DND-41 (cell line): ENCODE results near the gene GATAD2B.

Experiments used
- ATAC-seq: fragments of 200-7000 bp; cut with Tn5 transposase; 3 replicates; pipeline ENCODE4 v1.9.1; 2021; ENCODE audit warnings: low read depth; ENCODE audit not compliant: insufficient read depth
- DNase-seq: peaks from one replicate; pipeline ENCODE4 v3.0.0-alpha.2; 2020
- H2AFZ ChIP-seq: 2 replicates; pipeline ENCODE4 v1.6.0; 2012; ENCODE audit warnings: low read depth, low read length
- H3K27ac ChIP-seq: 2 replicates; pipeline ENCODE4 v1.5.1; 2012; ENCODE audit warnings: low read length, inconsistent platforms
- H3K27me3 ChIP-seq: fragments of 200-600 bp; sonication (generic); 2 replicates; pipeline ENCODE4 v1.6.0; 2012; ENCODE audit warnings: low read length, mild to moderate bottlenecking, inconsistent platforms; ENCODE audit not compliant: insufficient read depth, poor library complexity
- H3K36me3 ChIP-seq: 2 replicates; pipeline ENCODE4 v1.5.1; 2012; ENCODE audit warnings: low read length, inconsistent platforms; ENCODE audit not compliant: insufficient read depth
- H3K4me1 ChIP-seq: 2 replicates; pipeline ENCODE4 v1.5.1; 2012; ENCODE audit warnings: mild to moderate bottlenecking, low read length; ENCODE audit not compliant: insufficient read depth
- H3K4me2 ChIP-seq: 2 replicates; pipeline ENCODE4 v1.6.0; 2012; ENCODE audit warnings: mild to moderate bottlenecking, moderate library complexity, low read length, inconsistent platforms; ENCODE audit not compliant: insufficient read depth
- H3K4me3 ChIP-seq, 2 experiments: fragments of 200-600 bp in 1 of 2; shearing (Covaris generic) in 1 of 2; 2 replicates each; pipeline ENCODE4 v1.5.1; 2012 to 2016; ENCODE audit warnings: inconsistent platforms in 2 of 2, low read length in 2 of 2, mild to moderate bottlenecking in 2 of 2, low read depth in 1 of 2, moderate library complexity in 1 of 2
- H3K79me2 ChIP-seq: 2 replicates; pipeline ENCODE4 v1.6.0; 2012; ENCODE audit warnings: low read length, inconsistent platforms; ENCODE audit not compliant: insufficient read depth
- H3K9ac ChIP-seq: 2 replicates; pipeline ENCODE4 v1.6.0; 2012; ENCODE audit warnings: low read depth, mild to moderate bottlenecking, inconsistent platforms, low read length, moderate library complexity
- H3K9me3 ChIP-seq: 2 replicates; pipeline ENCODE4 v1.5.1; 2012; ENCODE audit warnings: low read length, moderate library complexity, mild to moderate bottlenecking, inconsistent platforms; ENCODE audit not compliant: insufficient read depth, severe bottlenecking
- H4K20me1 ChIP-seq: 2 replicates; pipeline ENCODE4 v1.6.0; 2012; ENCODE audit warnings: low read length; ENCODE audit not compliant: insufficient read depth
- CTCF ChIP-seq: IDR thresholded peaks from 2 replicates; pipeline ENCODE4 v1.5.1; 2012; ENCODE audit warnings: borderline replicate concordance, low read length, moderate library complexity, mild to moderate bottlenecking; ENCODE audit not compliant: poor library complexity, severe bottlenecking; ENCODE audit errors: extremely low read depth
- EZH2 ChIP-seq: IDR thresholded peaks from 3 replicates; pipeline ENCODE4 v1.6.1; 2012; ENCODE audit warnings: borderline replicate concordance, low read depth, mild to moderate bottlenecking, moderate library complexity, low read length, inconsistent platforms; ENCODE audit not compliant: severe bottlenecking

The GATAD2B gene

GRCh38 chr1:153961421-153961820 is 38.6 kb upstream of the GATAD2B start:
- H3K27me3 ChIP-seq = no peaks in the 10 kb centered on the region
- peak overlapping the region; percentile 91 for H3K4me2 ChIP-seq
- TF ChIP-seq EZH2 (no peak), CTCF (no peak)
- ATAC-seq (no peak), DNase-seq (no peak)
- H2AFZ ChIP-seq = no peak overlapping the region
- H3K79me2 ChIP-seq = peaks cover 74% of the 10 kb centered on the region
- H3K4me3 ChIP-seq = peak overlapping the region in 1 of 2 experiments; percentile 89; a peak in 2 of 4 replicates
- H3K4me1 ChIP-seq = peaks cover 74% of the 10 kb centered on the region
- peaks cover 19% of the 10 kb centered on the region for H4K20me1 ChIP-seq
- H3K36me3 ChIP-seq = peaks cover 27% of the 10 kb centered on the region
- H3K27ac ChIP-seq = peak overlapping the region; percentile 80; the same call in 1 of the 2 replicates
- peak overlapping the region; percentile 87 for H3K9ac ChIP-seq
- H3K9me3 ChIP-seq = no peaks in the 10 kb centered on the region

- ATAC-seq (no peak), DNase-seq (no peak)
- H3K79me2 ChIP-seq = peaks cover 74% of the 10 kb centered on the region
- H3K4me1 ChIP-seq = peaks cover 71% of the 10 kb centered on the region
- no peak overlapping the region for H2AFZ ChIP-seq
- H3K36me3 ChIP-seq = peaks cover 32% of the 10 kb centered on the region
- no peak overlapping the region for H3K27ac ChIP-seq
- no peaks in the 10 kb centered on the region for H3K9me3 ChIP-seq
- H3K27me3 ChIP-seq = no peaks in the 10 kb centered on the region
- H3K4me2 ChIP-seq = no peak overlapping the region
- TF ChIP-seq EZH2 (no peak), CTCF (no peak)
- H4K20me1 ChIP-seq = peaks cover 28% of the 10 kb centered on the region
- H3K9ac ChIP-seq = no peak overlapping the region
- H3K4me3 ChIP-seq = no peak overlapping the region
These were observed 37.4 kb upstream of the GATAD2B start for GRCh38 chr1:153960206-153960605.

- peaks cover 79% of the 10 kb centered on the region for H3K79me2 ChIP-seq
- H3K27me3 ChIP-seq = no peaks in the 10 kb centered on the region
- H3K9ac ChIP-seq = no peak overlapping the region
- no peaks in the 10 kb centered on the region for H3K9me3 ChIP-seq
- no peak for DNase-seq
- no peak for ATAC-seq
- H3K4me2 ChIP-seq = no peak overlapping the region
- peaks cover 38% of the 10 kb centered on the region for H3K36me3 ChIP-seq
- TF ChIP-seq CTCF (no peak), EZH2 (no peak)
- H3K4me1 ChIP-seq = peaks cover 67% of the 10 kb centered on the region
- no peak overlapping the region for H3K4me3 ChIP-seq
- peaks cover 35% of the 10 kb centered on the region for H4K20me1 ChIP-seq
- H2AFZ ChIP-seq = no peak overlapping the region
- no peak overlapping the region for H3K27ac ChIP-seq
These were observed 36.7 kb upstream of the GATAD2B start for GRCh38 chr1:153959454-153959853.

GRCh38 chr1:153958961-153959260 is 36.1 kb upstream of the GATAD2B start:
- Histone ChIP-seq H3K9me3 (no peaks in the 10 kb centered on the region), H3K9ac (peak overlapping the region; percentile 39), H3K27me3 (no peaks in the 10 kb centered on the region), H3K27ac (peak overlapping the region; percentile 70), H2AFZ (peak overlapping the region; percentile 64; the same call in 1 of the 2 replicates), H3K4me3 (peak overlapping the region in 1 of 2 experiments; percentile 100; a peak in 2 of 4 replicates), H3K79me2 (peaks cover 79% of the 10 kb centered on the region), H3K4me2 (peak overlapping the region; percentile 72), H3K4me1 (peaks cover 62% of the 10 kb centered on the region), H3K36me3 (peaks cover 43% of the 10 kb centered on the region), H4K20me1 (peaks cover 40% of the 10 kb centered on the region)
- TF ChIP-seq EZH2 (no peak), CTCF (no peak)
- DNase-seq = no peak
- ATAC-seq = no peak
